Activated CD4-positive, alpha-beta T cell treated with anti-CD3 and anti-CD28 coated beads, Interleukin-2, amount 50 U/mL, for 24 hours (primary cell): ENCODE data around the gene PLCD3.
A peak's percentile ranks its signal among the peaks of the same experiment; 100 is the strongest.
"Not testable (repeated sequence)": the region's sequence is repeated elsewhere in the genome, so short reads cannot be mapped to it uniquely, and the experiment has no call there.

ENCODE experiments used
- DNase-seq, 2 donors: peaks; one replicate each; pipeline ENCODE4 v3.0.0-alpha.2; 2020; ENCODE audit warnings: low read depth in 1 of 2, low spot score in 1 of 2

The PLCD3 gene

DNA sequence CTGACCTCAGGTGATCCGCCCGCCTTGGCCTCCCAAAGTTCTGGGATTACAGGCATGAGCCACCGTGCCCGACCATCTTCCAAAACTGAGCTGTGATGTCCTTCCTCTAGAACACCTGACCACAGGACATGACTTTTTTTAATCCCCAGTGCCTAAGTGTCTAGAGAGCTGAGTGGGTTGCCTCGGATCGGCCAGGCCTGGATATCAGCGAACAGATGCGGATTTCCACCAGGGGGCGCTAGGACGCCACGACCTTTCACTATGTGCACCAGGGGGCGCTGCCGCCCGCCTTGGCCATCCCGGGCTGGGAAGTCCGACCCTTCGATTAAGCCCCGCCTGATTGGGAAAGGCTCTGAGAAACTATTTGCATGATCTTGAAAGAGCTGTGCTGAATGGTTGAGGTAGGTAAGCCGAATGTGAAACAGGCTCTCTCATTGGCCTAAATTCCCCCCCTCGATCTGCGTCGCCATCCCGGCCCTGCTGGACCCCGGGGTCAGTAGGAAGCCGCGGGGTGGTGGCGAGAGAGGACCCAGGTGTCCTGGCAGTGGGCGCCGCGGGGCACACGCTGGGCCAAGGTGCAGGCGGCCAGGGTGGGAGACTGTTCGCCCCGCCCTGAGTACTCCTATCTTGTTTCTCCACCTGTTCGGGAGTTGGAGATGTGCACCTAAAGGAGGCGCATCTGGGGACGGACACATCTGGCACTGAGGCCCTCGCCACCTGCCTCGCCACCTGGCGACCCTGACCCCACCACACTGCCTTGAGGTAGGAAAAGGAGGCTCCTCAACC is 3.1 kb upstream of the PLCD3 start, which contains the start of gene ACBD4:
ACBD4 (plus strand) TSS at position 496 of the 786 bp plus-strand sequence. CDS start 458 bp downstream, outside the sequence.
- DNase-seq, result peak; percentile 97 to 100

DNA sequence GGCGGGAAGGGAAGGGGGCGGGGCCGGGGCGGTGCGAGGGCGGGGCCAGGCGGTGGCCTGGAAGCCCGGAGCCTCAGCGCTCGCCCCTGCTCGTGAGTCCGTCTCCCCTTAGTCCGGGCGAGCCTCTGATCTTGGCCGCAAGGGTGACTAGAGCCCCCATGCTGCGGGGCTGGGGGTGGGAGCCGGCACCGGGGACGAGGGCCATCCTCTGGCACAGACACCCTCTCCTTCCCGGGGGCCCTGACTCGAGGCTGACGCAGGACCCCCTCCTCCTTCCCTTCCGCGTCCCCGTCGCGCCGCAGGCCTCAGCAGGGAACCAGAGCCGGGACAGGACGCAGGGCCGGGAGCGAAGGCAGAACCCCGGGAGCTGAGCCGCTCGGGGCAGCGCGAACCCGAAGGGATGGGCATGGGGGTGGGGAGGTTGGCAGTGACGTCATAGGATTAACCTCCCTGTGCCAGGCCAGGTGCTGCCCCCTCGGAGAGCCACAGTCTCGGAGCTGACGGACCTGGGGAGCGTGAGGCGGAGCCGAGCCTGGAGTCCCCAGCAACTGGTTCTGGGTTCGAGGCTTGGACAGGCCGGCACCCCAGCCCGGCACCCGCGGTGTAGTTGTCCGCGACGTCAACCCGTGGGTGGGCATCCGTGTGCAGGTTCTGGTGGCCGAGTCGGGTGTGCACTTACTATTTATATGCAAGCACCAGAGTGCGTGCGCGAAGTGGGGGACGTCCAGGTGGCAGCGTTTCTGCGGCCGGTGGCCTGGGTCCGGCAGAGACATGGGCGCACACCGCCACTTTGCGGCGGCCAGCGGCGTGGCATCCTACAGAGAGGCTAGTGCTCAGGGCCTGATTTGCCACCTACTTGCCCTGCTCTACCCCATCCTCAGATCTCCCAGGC is 503 bp upstream of the PLCD3 start:
- DNase-seq, result peak in 1 of 2 donors; percentile 51

DNA sequence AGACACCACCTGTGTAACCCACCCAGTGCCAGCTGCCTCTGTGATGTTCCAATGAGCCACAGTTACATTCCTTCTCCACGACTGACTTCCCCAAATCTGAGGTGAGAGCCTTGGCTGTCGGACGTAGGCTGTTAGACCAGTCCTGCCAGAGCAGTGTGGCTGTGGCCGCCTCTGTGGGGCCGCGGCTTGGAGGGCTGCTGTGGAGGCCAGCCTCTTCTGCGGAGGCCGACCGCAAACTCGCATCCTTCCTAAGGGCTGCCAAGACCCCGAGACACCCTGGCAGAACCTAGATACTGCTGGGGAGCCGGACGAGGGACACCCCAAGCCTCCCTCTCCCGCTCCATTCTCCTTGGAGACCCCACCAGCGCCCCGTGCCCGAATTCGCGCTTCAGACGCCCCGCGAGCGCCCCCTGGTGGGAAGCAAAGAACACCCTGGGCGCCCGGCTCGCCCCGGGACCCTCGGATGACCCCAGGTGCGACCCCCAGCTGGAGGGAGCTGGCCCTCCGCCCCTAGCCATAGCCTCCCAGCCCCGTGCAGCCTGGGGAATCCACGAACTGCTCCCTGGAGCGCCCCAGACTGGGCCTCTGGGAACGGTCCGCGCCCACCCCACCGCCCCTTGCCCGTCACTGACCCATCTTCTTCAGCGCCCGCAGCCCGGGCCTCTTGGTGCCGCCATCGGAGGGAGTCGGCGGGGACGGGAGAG is 547 bp downstream of the PLCD3 start:
- DNase-seq, result peak in 1 of 2 donors; percentile 21

DNA sequence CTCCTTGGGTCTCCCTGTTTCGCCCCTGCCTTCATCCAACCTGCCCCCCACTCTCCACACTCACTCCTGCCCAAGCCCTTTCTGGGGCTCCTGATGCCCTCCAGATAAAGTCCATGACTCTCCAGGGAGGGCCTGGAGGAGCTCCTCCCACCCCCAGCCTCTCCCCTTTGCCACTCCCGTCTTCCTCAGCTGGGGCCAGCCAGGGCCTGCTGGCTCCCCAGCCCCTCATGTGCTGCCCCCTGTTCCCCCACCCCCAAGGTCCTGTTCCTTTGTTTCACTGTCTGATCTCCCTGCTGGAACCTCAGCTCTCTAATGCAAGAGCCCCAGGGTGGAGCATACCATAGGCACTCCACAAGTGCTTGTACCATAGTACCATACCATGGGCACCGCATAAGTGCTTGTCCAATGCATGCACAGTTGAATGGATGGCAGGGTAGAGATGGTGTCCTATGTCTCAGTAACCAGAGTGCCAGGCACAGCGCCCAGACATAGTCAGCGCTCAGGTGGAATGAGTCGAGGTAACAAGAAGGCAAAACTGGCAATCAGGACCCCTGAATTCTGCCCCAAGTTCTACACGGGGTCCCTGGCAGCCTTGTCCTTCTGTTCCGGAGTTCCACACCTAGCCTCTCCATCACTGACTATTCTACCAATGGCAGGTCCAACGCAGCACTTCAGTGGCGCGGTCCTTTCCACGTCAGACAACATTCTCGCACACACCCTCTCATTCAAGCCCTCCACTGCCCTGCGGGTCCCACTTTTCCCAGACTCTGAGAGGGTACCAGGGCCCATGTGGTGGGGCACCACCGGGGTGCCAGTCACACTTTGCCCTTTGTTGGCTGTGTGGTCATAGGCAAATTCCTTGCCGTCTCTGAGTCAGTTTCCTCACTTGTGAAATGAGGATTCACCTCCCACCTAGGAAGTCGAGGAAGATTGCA is 1.4 kb downstream of the PLCD3 start:
- DNase-seq, result no peak

DNA sequence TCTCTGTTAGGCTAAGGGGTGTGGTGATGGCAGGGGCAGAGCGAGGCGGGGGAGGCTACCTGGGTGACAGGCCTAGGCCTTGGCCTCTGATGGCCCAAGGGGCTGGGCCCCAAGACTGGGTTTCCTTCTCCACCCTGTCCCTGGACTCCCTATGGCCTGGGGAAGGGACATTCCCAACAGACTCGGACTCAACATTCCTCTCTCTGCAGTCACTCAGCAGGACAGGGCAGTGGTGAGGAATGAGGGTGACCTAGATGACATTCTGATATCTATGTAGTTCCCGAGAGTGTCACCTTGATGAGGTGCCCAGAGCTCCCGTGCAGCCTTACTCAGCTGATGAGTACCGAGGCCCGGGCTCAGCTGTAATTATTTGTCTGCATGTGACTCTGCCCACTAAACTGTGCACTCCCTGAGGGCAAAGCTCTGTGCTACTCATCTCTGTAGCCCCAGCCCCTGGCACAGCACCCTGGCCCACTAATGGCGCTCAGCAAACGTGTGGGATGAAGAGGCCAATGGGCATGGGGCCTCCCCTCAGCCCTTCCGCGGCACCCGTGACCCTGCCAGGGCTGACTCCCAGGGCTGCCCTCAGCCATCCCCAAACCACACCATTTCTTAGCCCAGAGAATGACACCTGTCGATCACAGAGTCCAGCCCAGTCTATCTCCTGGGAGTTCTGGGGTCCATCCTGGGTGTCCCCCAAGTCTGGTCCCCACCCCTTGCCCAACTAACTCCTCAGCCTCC is 2.2 kb downstream of the PLCD3 start:
- DNase-seq, result no peak

DNA sequence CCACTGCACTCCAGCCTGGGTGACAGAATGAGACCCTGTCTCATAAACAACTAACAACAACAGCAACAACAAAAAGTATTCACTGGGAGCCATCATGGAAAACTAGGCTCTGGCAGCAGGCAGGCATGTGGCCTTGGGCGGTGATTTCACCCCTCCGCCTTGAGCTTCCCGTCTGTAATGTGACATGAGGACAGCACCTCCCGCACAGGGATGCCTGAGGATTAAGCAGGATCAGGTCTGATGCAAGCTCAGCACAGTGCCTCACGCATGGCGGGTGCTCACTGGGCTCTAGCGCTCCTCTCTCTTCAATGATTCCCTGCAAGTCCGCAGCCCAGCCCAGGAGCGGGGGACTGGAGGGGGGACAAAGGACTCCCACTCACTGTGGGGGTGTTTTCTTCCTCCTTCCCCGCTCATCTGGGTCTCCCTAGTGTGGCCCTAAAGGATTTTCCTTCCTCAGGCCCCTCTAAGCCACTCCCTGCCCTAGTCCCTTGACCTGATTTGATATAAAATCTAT is 2.8 kb downstream of the PLCD3 start:
- no peak for DNase-seq

DNA sequence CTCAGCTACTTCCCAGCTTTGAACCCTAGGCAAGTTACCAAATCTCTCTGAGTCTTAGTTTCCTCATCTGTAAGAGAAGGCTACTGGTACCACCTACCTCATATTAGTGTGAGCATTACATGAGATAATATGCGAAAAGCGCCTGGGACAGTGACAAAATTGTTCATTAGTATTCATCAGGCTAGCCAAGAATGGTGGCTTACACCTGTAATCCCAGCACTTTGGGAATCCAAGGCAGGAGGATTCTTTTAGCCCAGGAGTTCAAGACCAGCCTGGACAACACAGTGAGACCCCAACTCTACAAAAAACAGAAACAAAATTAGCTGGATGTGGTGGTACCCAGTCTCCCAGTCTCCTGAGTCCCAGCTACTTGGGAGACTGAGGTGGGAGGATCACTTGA is 3.3 kb downstream of the PLCD3 start:
- no peak for DNase-seq

DNA sequence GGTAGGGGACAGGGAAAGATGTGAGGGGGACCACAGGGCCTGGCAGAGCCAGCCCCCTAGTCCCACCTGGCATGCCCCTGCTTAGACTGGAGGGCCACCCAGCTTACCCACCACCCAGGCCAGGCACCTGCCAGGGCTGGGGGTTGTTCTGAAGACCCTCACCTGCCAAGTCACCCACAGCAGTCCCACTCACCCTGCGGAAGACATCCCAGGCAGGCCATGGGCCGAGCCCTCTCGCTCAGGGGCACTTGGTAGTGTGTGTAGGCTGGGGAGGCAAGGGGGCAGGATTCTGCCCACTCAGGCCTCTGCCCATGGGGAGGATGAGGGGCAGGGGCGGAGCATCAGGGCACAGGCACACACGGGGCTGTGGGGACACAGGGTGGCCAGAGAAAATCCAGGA is 4.0 kb downstream of the PLCD3 start:
- DNase-seq, result no peak

DNA sequence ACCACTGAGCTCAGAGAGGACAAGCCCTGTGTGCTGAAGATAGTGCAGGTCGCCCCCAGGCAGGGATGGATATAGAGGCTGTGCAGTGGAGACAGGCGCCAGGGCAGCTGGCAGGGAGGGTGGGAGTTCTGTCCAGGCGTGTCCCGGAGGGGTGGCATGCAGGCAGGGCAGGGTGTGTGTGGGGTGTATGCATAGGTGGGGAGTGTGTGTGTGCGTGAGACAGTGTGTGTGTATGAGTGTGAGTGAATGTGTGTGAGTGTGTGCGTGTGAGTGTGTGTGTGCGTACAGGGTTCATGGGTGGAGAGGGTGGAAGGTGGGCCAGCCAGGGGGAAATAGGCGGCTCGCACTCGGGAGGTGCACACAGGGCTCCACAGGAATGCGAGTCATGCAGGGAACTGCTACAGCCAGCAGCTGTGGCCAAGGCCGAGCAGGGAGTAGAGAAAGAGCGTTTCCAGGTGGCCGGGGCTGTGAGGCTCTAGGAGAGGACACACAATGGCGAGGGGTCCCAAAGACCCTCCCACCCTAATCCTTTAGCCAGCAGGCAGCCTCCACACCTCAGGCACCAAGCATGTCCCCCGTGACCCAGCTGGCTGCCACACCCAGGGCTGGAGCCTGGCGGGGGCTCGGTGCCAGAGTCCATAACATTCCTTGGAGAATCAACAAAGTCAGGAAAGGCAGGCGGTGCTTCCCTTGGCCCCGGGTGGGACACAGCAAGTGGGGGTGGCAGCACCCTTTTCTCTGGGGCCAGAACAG is 4.6 kb downstream of the PLCD3 start:
- DNase-seq, result no peak

DNA sequence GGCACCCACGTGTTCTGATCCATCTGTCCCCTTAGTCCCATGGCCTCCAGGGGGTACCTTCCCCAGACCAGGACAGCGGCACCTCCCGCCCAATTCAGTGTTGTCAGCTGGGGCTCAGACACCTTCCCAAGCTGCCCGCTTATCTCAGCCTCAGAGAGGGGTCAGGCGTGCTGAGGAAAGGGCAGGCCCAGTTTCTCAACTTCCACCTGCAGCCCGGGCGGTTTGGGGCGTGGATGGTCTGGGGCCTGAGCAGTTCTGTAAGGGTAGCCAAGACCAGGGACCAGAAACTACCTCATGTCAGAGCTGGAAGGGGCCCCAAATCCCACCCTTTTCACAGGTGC is 5.1 kb downstream of the PLCD3 start:
- DNase-seq, result no peak

DNA sequence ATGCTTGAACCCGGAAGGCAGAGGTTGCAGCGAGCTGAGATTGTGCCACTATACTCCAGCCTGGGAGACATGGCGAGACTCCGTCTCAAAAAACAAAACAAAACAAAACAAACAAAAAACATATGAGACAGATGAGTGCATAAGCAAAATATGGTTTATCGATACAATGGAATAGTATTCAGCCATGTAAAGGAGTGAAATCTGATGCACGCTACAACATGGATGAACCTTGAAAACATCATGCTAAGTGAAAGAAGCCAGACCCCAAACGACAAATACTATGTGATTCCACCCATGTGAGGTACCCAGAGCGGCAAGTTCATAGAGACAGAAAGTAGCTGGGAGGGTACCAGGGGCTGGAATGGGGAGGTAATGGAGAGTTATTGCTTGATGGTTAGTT is 6.8 kb downstream of the PLCD3 start:
- DNase-seq, result no peak

DNA sequence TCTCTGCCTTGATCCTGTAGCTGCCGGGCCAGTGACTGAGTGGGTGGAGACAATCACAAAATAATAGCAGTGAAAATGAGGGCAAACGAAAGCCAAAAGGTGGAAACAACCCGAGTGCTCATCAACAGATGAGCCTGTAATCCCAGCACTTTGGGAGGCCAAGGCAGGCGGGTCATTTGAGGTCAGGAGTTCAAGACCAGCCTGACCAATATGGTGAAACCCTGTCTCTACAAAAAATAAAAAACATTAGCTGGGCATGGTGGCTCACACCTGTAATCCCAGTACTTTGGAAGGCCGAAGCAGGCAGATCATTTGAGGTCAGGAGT is 7.6 kb downstream of the PLCD3 start:
- DNase-seq, result not testable (repeated sequence)

DNA sequence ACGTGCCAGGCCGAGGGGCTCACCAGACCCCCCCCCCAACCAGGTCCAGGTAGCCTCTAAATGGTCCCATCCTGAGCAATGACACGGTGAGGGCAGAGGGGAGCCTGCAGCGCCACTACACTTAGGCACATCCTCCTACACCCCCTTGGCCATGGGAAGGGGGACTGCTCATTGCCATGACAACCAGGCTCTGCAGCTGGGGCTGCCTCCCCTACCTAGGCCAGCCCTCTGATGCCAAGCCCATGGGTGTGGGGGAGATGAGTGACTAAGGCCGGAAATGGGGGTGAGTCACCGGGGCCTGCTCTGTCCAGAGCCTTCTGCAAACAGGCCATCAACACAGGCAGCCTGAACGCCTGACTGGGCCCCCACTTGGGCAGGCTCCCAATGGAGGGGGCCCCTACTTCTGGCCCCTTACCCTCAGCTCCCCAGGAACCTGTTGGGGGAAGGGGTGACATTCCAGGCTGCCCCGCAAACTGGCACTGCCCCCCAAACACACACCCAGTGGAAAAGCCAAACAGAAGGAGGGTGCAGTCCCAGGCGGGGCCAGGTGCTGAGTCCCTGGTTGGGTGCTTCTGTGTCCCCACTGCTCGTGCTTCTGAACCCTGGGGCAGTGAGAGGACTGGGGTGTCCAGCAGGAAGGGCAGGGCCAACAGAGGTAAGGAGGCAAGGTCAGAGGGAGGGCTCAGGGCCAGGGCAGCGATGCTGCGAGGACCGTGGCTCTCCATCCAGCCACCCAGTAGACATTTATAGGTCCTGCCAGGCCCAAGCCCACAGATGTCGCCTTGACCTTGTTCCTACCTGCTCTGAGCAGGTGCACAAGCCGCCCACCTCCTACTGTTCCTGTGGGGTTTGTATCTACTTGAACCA is 8.2 kb downstream of the PLCD3 start:
- no peak for DNase-seq

DNA sequence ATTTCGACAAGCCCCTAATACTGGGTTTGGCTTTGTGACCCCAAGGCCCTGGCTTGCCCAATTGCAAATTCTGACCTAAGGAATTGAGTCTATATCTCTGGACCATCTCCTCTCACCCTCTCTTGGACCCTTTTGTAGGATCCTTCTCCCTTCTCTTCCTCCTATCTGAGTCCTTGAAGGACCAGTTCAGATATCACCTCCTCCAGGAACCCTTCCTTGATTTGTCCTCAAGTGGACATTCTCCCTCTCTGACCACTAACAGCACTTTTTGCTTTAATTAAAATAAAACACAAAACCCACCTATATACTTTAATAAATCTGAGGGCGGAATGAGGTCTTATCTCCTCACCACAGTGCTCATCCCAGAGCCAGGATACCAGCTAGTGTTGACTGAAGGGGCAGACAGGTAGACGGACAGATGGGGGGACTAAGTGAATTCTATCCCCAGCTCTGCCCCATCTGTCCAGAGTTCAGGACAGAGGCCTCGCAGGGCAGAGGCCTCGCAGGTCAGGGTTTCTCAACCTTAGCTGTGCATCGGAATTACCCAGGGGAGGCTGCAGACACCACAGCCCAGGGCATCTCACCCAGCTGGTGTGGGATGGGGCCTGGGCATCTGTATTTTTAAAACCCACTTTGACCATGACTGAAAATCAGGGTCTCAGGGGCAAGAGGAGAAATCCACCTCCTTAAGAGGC is 9.1 kb downstream of the PLCD3 start:
- DNase-seq, result no peak

DNA sequence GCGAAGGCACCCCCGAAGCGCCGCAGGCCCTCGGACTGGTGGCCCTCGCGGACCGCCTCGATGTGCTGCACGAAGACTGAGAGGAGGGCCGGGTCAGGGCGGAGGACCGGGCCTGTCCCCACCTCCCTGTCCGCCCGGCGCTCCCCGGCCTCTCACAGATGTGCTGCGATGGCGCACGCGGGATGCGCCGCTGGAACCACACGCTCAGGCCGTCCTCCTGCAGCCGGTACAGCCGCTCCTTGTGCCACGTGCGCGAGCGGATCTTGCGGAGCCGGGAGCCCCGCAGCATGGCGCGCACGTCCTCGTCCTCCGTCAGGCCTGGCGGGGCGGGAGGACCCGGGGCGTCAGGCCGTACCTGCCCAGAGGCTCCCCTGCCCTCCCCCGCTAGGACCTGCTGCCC is 11.3 kb downstream of the PLCD3 start:
- no peak for DNase-seq

DNA sequence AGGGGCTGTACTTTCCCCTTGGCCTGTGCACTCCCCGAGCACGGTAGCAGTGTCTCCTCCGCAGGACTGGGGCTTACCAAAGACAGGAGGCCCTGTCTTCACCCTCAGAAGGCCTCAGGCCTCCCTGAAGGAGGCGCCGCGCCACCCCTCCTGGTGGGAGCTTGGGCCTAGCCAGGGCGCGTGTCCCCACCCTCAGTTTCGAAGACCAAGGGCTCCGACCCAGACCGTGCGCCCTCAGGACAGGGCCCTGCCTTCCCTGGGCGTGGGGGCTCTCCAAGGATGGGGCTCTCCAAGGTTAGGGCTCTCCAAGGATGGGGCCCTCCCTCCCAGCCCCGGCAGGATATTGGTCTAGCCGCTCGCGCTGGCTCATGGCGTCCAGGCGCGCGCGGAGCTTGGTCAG is 11.8 kb downstream of the PLCD3 start:
- DNase-seq, result no peak

DNA sequence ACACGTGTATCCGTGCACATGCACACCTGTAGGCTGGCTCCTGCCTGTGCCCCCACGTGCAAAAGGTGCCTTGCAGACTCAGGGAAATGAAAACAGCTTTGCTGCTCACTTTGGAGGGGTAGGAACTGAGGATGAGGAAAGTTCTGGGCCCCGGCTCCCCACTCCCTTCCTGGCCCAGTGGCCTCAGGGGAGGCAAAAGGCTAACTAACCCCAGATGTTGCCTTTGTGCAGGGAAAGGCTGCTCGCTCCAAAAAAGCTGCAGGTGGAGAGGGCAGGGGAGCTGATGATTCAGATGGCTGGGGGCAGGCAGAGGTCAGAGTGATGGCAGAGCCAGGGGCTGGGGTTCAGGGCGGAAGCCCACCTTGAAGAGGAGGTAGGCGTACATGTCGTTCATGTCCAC is 12.4 kb downstream of the PLCD3 start:
- DNase-seq, result no peak

DNA sequence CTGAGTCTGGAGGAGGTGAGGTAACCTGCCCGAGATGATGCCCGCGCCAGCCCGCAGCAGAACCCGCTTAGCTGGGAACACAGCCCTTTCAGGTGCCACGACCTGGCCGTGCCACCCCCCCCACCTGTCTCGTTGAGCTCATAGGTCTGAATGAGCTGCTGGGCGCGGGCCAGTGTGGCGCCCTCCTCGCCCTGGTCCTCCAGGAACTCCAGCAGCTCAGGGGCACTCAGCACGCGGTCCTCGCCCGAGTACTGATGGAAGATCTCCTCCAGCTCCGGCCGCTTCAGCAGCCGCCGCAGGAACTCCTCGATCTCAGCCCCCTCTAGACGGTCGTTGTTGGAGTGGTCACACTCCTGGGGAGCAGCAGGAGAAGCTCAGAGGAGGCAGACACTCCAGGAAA is 13.6 kb downstream of the PLCD3 start:
- no peak for DNase-seq
